ENCODE results near the gene PHACTR3.
"Not testable (repeated sequence)": the region's sequence is repeated elsewhere in the genome, so short reads cannot be mapped to it uniquely, and the experiment has no call there.

GRCh38 chr20:59890035-59890434 is 285.7 kb downstream of the PHACTR3 start:
- not testable (repeated sequence) for TF ChIP-seq CTCF, POLR2A (IDR thresholded peaks at IDR 0.05)
